Fibroblast of the conjunctiva (primary cell): ENCODE results near the gene BPIFB6.

Experiments
- DNase-seq: peaks from one replicate; pipeline ENCODE4 v3.0.0-alpha.2; 2010; ENCODE audit warnings: low read depth

Gene BPIFB6

GRCh38 chr20:33064572-33065287 is 33.3 kb downstream of the BPIFB6 start:
- no peak for DNase-seq

- no peak for DNase-seq
Observed at GRCh38 chr20:33065785-33066184, 34.3 kb downstream of the BPIFB6 start.

GRCh38 chr20:33067806-33068205 is 36.4 kb downstream of the BPIFB6 start:
- no peak for DNase-seq

GRCh38 chr20:33068251-33068939 is 36.9 kb downstream of the BPIFB6 start:
- DNase-seq, result no peak

GRCh38 chr20:33069673-33070072 is 38.2 kb downstream of the BPIFB6 start:
- DNase-seq, result no peak

- no peak for DNase-seq
Observed at GRCh38 chr20:33070111-33071053, 38.9 kb downstream of the BPIFB6 start.

- no peak for DNase-seq
Observed at GRCh38 chr20:33071198-33071597, 39.8 kb downstream of the BPIFB6 start.

- no peak for DNase-seq
Observed at GRCh38 chr20:33072362-33072761, 40.9 kb downstream of the BPIFB6 start.

GRCh38 chr20:33072813-33073212 is 41.4 kb downstream of the BPIFB6 start:
- DNase-seq, result no peak

- DNase-seq, result no peak
Observed at GRCh38 chr20:33074675-33075074, 43.2 kb downstream of the BPIFB6 start.

GRCh38 chr20:33075281-33075680 is 43.8 kb downstream of the BPIFB6 start:
- no peak for DNase-seq

GRCh38 chr20:33076662-33077372 is 45.4 kb downstream of the BPIFB6 start:
- no peak for DNase-seq

GRCh38 chr20:33079259-33079658 is 47.8 kb downstream of the BPIFB6 start, which contains the start of gene BPIFB4:
Gene BPIFB4, plus strand, starts transcription at chr20:33079643. Its CDS starts 1,884 bp downstream, at chr20:33081527.
- DNase-seq, result no peak

- no peak for DNase-seq
Observed at GRCh38 chr20:33081411-33082154, 50.1 kb downstream of the BPIFB6 start.

- DNase-seq, result no peak
Observed at GRCh38 chr20:33082546-33082945, 51.1 kb downstream of the BPIFB6 start.

- DNase-seq, result no peak
Observed at GRCh38 chr20:33083544-33084340, 52.3 kb downstream of the BPIFB6 start.

GRCh38 chr20:33084722-33085121 is 53.3 kb downstream of the BPIFB6 start:
- no peak for DNase-seq

- no peak for DNase-seq
Observed at GRCh38 chr20:33086052-33086722, 54.7 kb downstream of the BPIFB6 start.

- no peak for DNase-seq
Observed at GRCh38 chr20:33091147-33091546, 59.7 kb downstream of the BPIFB6 start.

- DNase-seq, result no peak
Observed at GRCh38 chr20:33091693-33092092, 60.2 kb downstream of the BPIFB6 start.
